HL-60 (cell line): Measurements from ENCODE around the gene OPTN.
"Not testable (repeated sequence)": the region's sequence is repeated elsewhere in the genome, so short reads cannot be mapped to it uniquely, and the experiment has no call there.

Source experiments
- DNase-seq, 2 experiments: peaks; one replicate each; pipeline ENCODE4 v3.0.0-alpha.2; 2010 to 2020; ENCODE audit warnings: low read depth in 1 of 2, low spot score in 1 of 2
- H3K27ac ChIP-seq: fragments of 250-450 bp; sonication (Bioruptor Pico); replicated peaks from 2 replicates; pipeline ENCODE4 v1.5.1; 2020; ENCODE audit warnings: mild to moderate bottlenecking, moderate library complexity
- H3K27me3 ChIP-seq: fragments of 250-450 bp; sonication (Bioruptor Pico); 2 replicates; pipeline ENCODE4 v1.5.1; 2021; ENCODE audit warnings: mild to moderate bottlenecking, moderate library complexity; ENCODE audit not compliant: insufficient read depth, poor library complexity, severe bottlenecking
- H3K4me3 ChIP-seq: replicated peaks from 2 replicates; pipeline ENCODE4 v1.5.1; 2011; ENCODE audit warnings: mild to moderate bottlenecking, control low read depth, low read length; ENCODE audit not compliant: insufficient read depth
- GABPA ChIP-seq: IDR thresholded peaks from 2 replicates; pipeline ENCODE4 v1.6.1; 2012; ENCODE audit warnings: low read depth
- POLR2AphosphoS5 ChIP-seq: IDR thresholded peaks from 2 replicates; pipeline ENCODE4 v1.6.1; 2012; ENCODE audit warnings: low read depth
- SPI1 ChIP-seq: IDR thresholded peaks from 2 replicates; pipeline ENCODE4 v1.6.1; 2012; ENCODE audit warnings: low read depth, mild to moderate bottlenecking, borderline replicate concordance
- TF ChIP-seq, protein P1 (sequence below): IDR thresholded peaks from one replicate; pipeline ENCODE4 v1.5.1; 2011; ENCODE audit warnings: low read length, control low read depth, inconsistent platforms; ENCODE audit not compliant: insufficient read depth
- TF ChIP-seq, protein P2 (sequence below): IDR thresholded peaks from 2 replicates; pipeline ENCODE4 v1.6.1; 2012; ENCODE audit warnings: low read depth; ENCODE audit not compliant: insufficient replicate concordance

Gene OPTN

DNA sequence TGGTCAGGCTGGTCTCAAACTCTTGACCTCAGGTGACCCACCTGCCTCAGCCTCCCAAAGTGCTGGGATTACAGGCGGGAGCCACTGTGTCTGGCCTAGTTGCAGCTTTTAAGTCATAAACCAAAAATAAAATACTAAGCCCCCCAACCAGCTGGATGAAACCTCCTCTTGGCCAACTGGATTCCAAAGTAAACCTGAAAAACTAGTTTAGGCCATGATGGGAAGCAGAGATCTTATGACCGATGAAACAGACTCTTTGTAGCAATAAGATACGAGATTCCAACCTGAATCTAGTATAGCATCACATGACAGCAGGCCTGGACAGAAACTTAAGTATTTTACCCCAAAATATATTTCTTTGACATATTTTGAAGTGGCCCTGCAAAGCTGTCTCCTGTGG, 52.3 kb downstream of the OPTN start:
- TF ChIP-seq SPI1 (no peak), POLR2AphosphoS5 (no peak), GABPA (no peak)
- TF ChIP-seq, protein P1, sequence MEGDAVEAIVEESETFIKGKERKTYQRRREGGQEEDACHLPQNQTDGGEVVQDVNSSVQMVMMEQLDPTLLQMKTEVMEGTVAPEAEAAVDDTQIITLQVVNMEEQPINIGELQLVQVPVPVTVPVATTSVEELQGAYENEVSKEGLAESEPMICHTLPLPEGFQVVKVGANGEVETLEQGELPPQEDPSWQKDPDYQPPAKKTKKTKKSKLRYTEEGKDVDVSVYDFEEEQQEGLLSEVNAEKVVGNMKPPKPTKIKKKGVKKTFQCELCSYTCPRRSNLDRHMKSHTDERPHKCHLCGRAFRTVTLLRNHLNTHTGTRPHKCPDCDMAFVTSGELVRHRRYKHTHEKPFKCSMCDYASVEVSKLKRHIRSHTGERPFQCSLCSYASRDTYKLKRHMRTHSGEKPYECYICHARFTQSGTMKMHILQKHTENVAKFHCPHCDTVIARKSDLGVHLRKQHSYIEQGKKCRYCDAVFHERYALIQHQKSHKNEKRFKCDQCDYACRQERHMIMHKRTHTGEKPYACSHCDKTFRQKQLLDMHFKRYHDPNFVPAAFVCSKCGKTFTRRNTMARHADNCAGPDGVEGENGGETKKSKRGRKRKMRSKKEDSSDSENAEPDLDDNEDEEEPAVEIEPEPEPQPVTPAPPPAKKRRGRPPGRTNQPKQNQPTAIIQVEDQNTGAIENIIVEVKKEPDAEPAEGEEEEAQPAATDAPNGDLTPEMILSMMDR: no peak
- TF ChIP-seq, protein P2, sequence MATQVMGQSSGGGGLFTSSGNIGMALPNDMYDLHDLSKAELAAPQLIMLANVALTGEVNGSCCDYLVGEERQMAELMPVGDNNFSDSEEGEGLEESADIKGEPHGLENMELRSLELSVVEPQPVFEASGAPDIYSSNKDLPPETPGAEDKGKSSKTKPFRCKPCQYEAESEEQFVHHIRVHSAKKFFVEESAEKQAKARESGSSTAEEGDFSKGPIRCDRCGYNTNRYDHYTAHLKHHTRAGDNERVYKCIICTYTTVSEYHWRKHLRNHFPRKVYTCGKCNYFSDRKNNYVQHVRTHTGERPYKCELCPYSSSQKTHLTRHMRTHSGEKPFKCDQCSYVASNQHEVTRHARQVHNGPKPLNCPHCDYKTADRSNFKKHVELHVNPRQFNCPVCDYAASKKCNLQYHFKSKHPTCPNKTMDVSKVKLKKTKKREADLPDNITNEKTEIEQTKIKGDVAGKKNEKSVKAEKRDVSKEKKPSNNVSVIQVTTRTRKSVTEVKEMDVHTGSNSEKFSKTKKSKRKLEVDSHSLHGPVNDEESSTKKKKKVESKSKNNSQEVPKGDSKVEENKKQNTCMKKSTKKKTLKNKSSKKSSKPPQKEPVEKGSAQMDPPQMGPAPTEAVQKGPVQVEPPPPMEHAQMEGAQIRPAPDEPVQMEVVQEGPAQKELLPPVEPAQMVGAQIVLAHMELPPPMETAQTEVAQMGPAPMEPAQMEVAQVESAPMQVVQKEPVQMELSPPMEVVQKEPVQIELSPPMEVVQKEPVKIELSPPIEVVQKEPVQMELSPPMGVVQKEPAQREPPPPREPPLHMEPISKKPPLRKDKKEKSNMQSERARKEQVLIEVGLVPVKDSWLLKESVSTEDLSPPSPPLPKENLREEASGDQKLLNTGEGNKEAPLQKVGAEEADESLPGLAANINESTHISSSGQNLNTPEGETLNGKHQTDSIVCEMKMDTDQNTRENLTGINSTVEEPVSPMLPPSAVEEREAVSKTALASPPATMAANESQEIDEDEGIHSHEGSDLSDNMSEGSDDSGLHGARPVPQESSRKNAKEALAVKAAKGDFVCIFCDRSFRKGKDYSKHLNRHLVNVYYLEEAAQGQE: no peak
- Histone ChIP-seq H3K27ac (no peak overlapping the region), H3K27me3 (no peaks in the 10 kb centered on the region), H3K4me3 (no peak overlapping the region)
- DNase-seq: no peak

GRCh38 chr10:13155860-13156259, 55.9 kb downstream of the OPTN start:
- H3K27ac ChIP-seq, DNase-seq, H3K27me3 ChIP-seq, H3K4me3 ChIP-seq: not testable (repeated sequence)

DNA sequence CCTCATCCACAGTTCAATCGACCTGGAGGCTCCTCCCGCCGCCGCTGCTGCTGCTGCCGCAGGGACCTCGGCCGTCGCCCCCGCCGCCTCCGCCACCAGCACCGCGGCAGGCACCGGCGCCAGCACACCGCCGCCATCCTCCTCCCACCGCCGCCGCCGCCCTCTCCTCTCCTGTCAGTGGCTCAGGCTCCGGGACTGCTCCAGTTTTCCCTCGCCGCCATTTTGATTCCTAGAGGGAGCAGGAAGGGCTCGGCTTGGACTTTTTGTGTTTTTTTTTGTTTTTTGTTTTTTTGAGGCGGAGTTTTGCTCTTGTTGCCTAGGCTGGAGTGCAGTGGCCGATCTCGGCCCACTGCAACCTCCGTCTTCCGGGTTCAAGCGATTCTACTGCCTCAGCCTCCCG, 58.4 kb downstream of the OPTN start:
- TF ChIP-seq, protein P1: no peak
- TF ChIP-seq SPI1: no peak
- H3K4me3 ChIP-seq: no peak overlapping the region
- no peak for DNase-seq
- H3K27me3 ChIP-seq: no peaks in the 10 kb centered on the region
- H3K27ac ChIP-seq: no peak overlapping the region

GRCh38 chr10:13160934-13161856, 61.2 kb downstream of the OPTN start, which contains the start of gene MCM10:
TSS of gene MCM10 (plus strand) at chr10:13161558. CDS start at chr10:13164203, 2,645 bp downstream.
- Histone ChIP-seq H3K4me3 (peak within 1 kb of the TSS; percentile 51), H3K27ac (peak within 1 kb of the TSS; percentile 61), H3K27me3 (no peaks in the 10 kb centered on the region)
- peak; percentile 88 to 96 for DNase-seq
- TF ChIP-seq GABPA (peak; percentile 68), SPI1 (no peak), POLR2AphosphoS5 (0 out of 2 replicates have a peak, but pooled peaks have one; percentile 34)
- TF ChIP-seq, protein P1: peak; percentile 12
- TF ChIP-seq, protein P2: no peak
